Activated naive CD4-positive, alpha-beta T cell treated with anti-CD3 and anti-CD28 coated beads, Interleukin-2, amount 50 U/mL, for 24 hours (primary cell): Measurements from ENCODE around the gene PRR7.

Experiments used
- H3K27ac Mint-ChIP-seq: one replicate; pipeline ENCODE4 v1.8.0; 2021; ENCODE audit warnings: mild to moderate bottlenecking, mixed read lengths
- H3K27me3 Mint-ChIP-seq: one replicate; pipeline ENCODE4 v1.8.0; 2021; ENCODE audit warnings: mixed read lengths
- H3K36me3 Mint-ChIP-seq: one replicate; pipeline ENCODE4 v1.8.0; 2021; ENCODE audit warnings: mixed read lengths
- H3K4me1 Mint-ChIP-seq: one replicate; pipeline ENCODE4 v1.8.0; 2021; ENCODE audit warnings: mixed read lengths
- H3K4me3 Mint-ChIP-seq: one replicate; pipeline ENCODE4 v1.8.0; 2021; ENCODE audit warnings: mild to moderate bottlenecking, mixed read lengths
- H3K9me3 Mint-ChIP-seq: one replicate; pipeline ENCODE4 v1.8.0; 2021; ENCODE audit warnings: mixed read lengths

The PRR7 gene

GRCh38 chr5:177489119-177489716 lies 42.6 kb downstream of the PRR7 start:
- Mint-ChIP-seq H3K4me3 (no peak overlapping the region), H3K9me3 (no peaks in the 10 kb centered on the region), H3K27ac (no peak overlapping the region), H3K36me3 (peaks cover 2% of the 10 kb centered on the region), H3K4me1 (peaks cover 4% of the 10 kb centered on the region), H3K27me3 (no peaks in the 10 kb centered on the region)

GRCh38 chr5:177490311-177490991 lies 43.8 kb downstream of the PRR7 start:
- H3K36me3 Mint-ChIP-seq = peaks cover 2% of the 10 kb centered on the region
- H3K4me3 Mint-ChIP-seq = no peak overlapping the region
- H3K9me3 Mint-ChIP-seq = no peaks in the 10 kb centered on the region
- H3K27me3 Mint-ChIP-seq = no peaks in the 10 kb centered on the region
- peaks cover 4% of the 10 kb centered on the region for H3K4me1 Mint-ChIP-seq
- H3K27ac Mint-ChIP-seq = no peak overlapping the region

- Mint-ChIP-seq H3K27ac (no peak overlapping the region), H3K27me3 (no peaks in the 10 kb centered on the region), H3K4me1 (peaks cover 4% of the 10 kb centered on the region), H3K36me3 (peaks cover 2% of the 10 kb centered on the region), H3K4me3 (no peak overlapping the region), H3K9me3 (no peaks in the 10 kb centered on the region)
Measured at GRCh38 chr5:177490992-177491391, 44.4 kb downstream of the PRR7 start.

- no peak overlapping the region for H3K4me3 Mint-ChIP-seq
- H3K4me1 Mint-ChIP-seq = peaks cover 7% of the 10 kb centered on the region
- no peaks in the 10 kb centered on the region for H3K27me3 Mint-ChIP-seq
- peaks cover 2% of the 10 kb centered on the region for H3K36me3 Mint-ChIP-seq
- no peaks in the 10 kb centered on the region for H3K9me3 Mint-ChIP-seq
- H3K27ac Mint-ChIP-seq = no peak overlapping the region
Measured at GRCh38 chr5:177491429-177491945, 44.9 kb downstream of the PRR7 start.

- peaks cover 7% of the 10 kb centered on the region for H3K4me1 Mint-ChIP-seq
- H3K36me3 Mint-ChIP-seq = peaks cover 2% of the 10 kb centered on the region
- no peak overlapping the region for H3K27ac Mint-ChIP-seq
- no peaks in the 10 kb centered on the region for H3K27me3 Mint-ChIP-seq
- H3K9me3 Mint-ChIP-seq = no peaks in the 10 kb centered on the region
- no peak overlapping the region for H3K4me3 Mint-ChIP-seq
Measured at GRCh38 chr5:177491983-177492746, 45.6 kb downstream of the PRR7 start.

GRCh38 chr5:177492841-177493240 lies 46.2 kb downstream of the PRR7 start:
- peaks cover 2% of the 10 kb centered on the region for H3K36me3 Mint-ChIP-seq
- no peaks in the 10 kb centered on the region for H3K9me3 Mint-ChIP-seq
- H3K27me3 Mint-ChIP-seq = no peaks in the 10 kb centered on the region
- H3K27ac Mint-ChIP-seq = no peak overlapping the region
- H3K4me3 Mint-ChIP-seq = no peak overlapping the region
- peaks cover 7% of the 10 kb centered on the region for H3K4me1 Mint-ChIP-seq

- no peak overlapping the region for H3K27ac Mint-ChIP-seq
- H3K36me3 Mint-ChIP-seq = peaks cover 2% of the 10 kb centered on the region
- no peaks in the 10 kb centered on the region for H3K27me3 Mint-ChIP-seq
- no peaks in the 10 kb centered on the region for H3K9me3 Mint-ChIP-seq
- peaks cover 15% of the 10 kb centered on the region for H3K4me1 Mint-ChIP-seq
- H3K4me3 Mint-ChIP-seq = no peak overlapping the region
Measured at GRCh38 chr5:177493795-177494345, 47.3 kb downstream of the PRR7 start.

GRCh38 chr5:177494346-177495195 lies 48.0 kb downstream of the PRR7 start:
- peaks cover 2% of the 10 kb centered on the region for H3K36me3 Mint-ChIP-seq
- no peak overlapping the region for H3K27ac Mint-ChIP-seq
- no peaks in the 10 kb centered on the region for H3K27me3 Mint-ChIP-seq
- H3K9me3 Mint-ChIP-seq = no peaks in the 10 kb centered on the region
- H3K4me3 Mint-ChIP-seq = no peak overlapping the region
- H3K4me1 Mint-ChIP-seq = peaks cover 16% of the 10 kb centered on the region

GRCh38 chr5:177495243-177496060 lies 48.8 kb downstream of the PRR7 start:
- peaks cover 2% of the 10 kb centered on the region for H3K36me3 Mint-ChIP-seq
- no peak overlapping the region for H3K4me3 Mint-ChIP-seq
- peaks cover 16% of the 10 kb centered on the region for H3K4me1 Mint-ChIP-seq
- no peak overlapping the region for H3K27ac Mint-ChIP-seq
- no peaks in the 10 kb centered on the region for H3K27me3 Mint-ChIP-seq
- no peaks in the 10 kb centered on the region for H3K9me3 Mint-ChIP-seq

- H3K36me3 Mint-ChIP-seq = peaks cover 2% of the 10 kb centered on the region
- peak overlapping the region; percentile 7 for H3K4me3 Mint-ChIP-seq
- H3K27me3 Mint-ChIP-seq = no peaks in the 10 kb centered on the region
- no peak overlapping the region for H3K27ac Mint-ChIP-seq
- H3K4me1 Mint-ChIP-seq = peaks cover 19% of the 10 kb centered on the region
- no peaks in the 10 kb centered on the region for H3K9me3 Mint-ChIP-seq
Measured at GRCh38 chr5:177496070-177496726, 49.6 kb downstream of the PRR7 start.

GRCh38 chr5:177496727-177497291 lies 50.2 kb downstream of the PRR7 start:
- no peaks in the 10 kb centered on the region for H3K27me3 Mint-ChIP-seq
- H3K27ac Mint-ChIP-seq = no peak overlapping the region

GRCh38 chr5:177497292-177498012 lies 50.8 kb downstream of the PRR7 start, which contains the start of gene PDLIM7:
Gene PDLIM7, minus strand, starts transcription at chr5:177497604. Its CDS starts 1,092 bp downstream, at chr5:177496512.
- Mint-ChIP-seq H3K36me3 (peaks cover 2% of the 10 kb centered on the region), H3K4me3 (peak within 1 kb of the TSS; percentile 85), H3K27me3 (no peaks in the 10 kb centered on the region), H3K27ac (peak within 1 kb of the TSS; percentile 35), H3K4me1 (peaks cover 19% of the 10 kb centered on the region), H3K9me3 (no peaks in the 10 kb centered on the region)

More at GRCh38 chr5:177496727-177497291, 50.2 kb downstream of the PRR7 start:
- peaks cover 2% of the 10 kb centered on the region for H3K36me3 Mint-ChIP-seq
- no peaks in the 10 kb centered on the region for H3K9me3 Mint-ChIP-seq
- H3K4me3 Mint-ChIP-seq = peak overlapping the region; percentile 7
- H3K4me1 Mint-ChIP-seq = peaks cover 19% of the 10 kb centered on the region
